Endodermal cell (in vitro differentiated cells): ENCODE measurements around the gene NASP. TPM values are rescaled to one million over a fixed set of nuclear protein-coding genes. Genes with fewer than 3 reads are reported as not detected.

Experiments
- DNase-seq: peaks from one replicate; pipeline ENCODE4 v3.0.0-alpha.2; 2017
- H3K27ac ChIP-seq: 2 replicates; pipeline ENCODE4 v1.5.1; 2013; ENCODE audit warnings: mild to moderate bottlenecking, low read depth, low read length, moderate library complexity
- H3K27me3 ChIP-seq: 2 replicates; pipeline ENCODE4 v1.6.1; 2013; ENCODE audit warnings: mild to moderate bottlenecking, low read length, moderate library complexity; ENCODE audit not compliant: insufficient read depth, control insufficient read depth, poor library complexity, severe bottlenecking
- H3K36me3 ChIP-seq: 2 replicates; pipeline ENCODE4 v1.7.0; 2013; ENCODE audit warnings: mild to moderate bottlenecking, low read length, moderate library complexity; ENCODE audit not compliant: control insufficient read depth, insufficient read depth
- H3K4me1 ChIP-seq: one replicate; pipeline ENCODE4 v1.7.0; 2013; ENCODE audit warnings: low read length; ENCODE audit not compliant: control insufficient read depth, insufficient read depth
- H3K4me3 ChIP-seq: 2 replicates; pipeline ENCODE4 v1.5.1; 2013; ENCODE audit warnings: mild to moderate bottlenecking, low read length, moderate library complexity
- H3K9ac ChIP-seq: 2 replicates; pipeline ENCODE4 v1.6.1; 2013; ENCODE audit warnings: mild to moderate bottlenecking, low read length, moderate library complexity; ENCODE audit not compliant: poor library complexity, severe bottlenecking; ENCODE audit errors: extremely low read depth
- H3K9me3 ChIP-seq: 2 replicates; pipeline ENCODE4 v1.6.1; 2013; ENCODE audit warnings: mild to moderate bottlenecking, low read length, moderate library complexity; ENCODE audit not compliant: control insufficient read depth
- H3K27ac Mint-ChIP-seq: 2 replicates; pipeline ENCODE4 v1.8.0; 2020; ENCODE audit warnings: mixed read lengths
- H3K27me3 Mint-ChIP-seq: 2 replicates; pipeline ENCODE4 v1.8.0; 2021; ENCODE audit warnings: mild to moderate bottlenecking, mixed read lengths; ENCODE audit not compliant: insufficient read depth
- H3K36me3 Mint-ChIP-seq: 2 replicates; pipeline ENCODE4 v1.8.0; 2020; ENCODE audit warnings: low read depth, mixed read lengths
- H3K4me1 Mint-ChIP-seq: 2 replicates; pipeline ENCODE4 v1.8.0; 2020; ENCODE audit warnings: mixed read lengths
- H3K4me3 Mint-ChIP-seq: 2 replicates; pipeline ENCODE4 v1.8.0; 2020; ENCODE audit warnings: mild to moderate bottlenecking, moderate library complexity, mixed read lengths
- H3K9me3 Mint-ChIP-seq: 2 replicates; pipeline ENCODE4 v1.8.0; 2020; ENCODE audit warnings: mild to moderate bottlenecking, mixed read lengths
- WGBS, 2 experiments: methylation state at CpG; one replicate each; pipeline versions ENCODE4 v1.1.5 to v1.1.7; 2013; ENCODE audit warnings: missing lambda C conversion rate in 2 of 2, mixed read lengths in 1 of 2; ENCODE audit not compliant: insufficient coverage in 1 of 2, insufficient read length in 1 of 2; 5-methylcytosine and 5-hydroxymethylcytosine counted together
- total RNA-seq, 2 donors: library from RNA; stranded (reverse); fragmentation: NEBNext Ultra II Directional in 1 of 2; extraction: Animal tissue kit (Norgen Biotek cat#: 25700) in 1 of 2; gene quantifications; 2 replicates in 1 of 2; 3 replicates in 1 of 2; pipeline ENCODE4 v1.2.1, GENCODE V29; 2021
- TF ChIP-seq, protein P1 (sequence below): fragments of 200-600 bp; sonication (generic); conservative IDR thresholded peaks from 2 replicates; pipeline ENCODE4 v1.5.0; 2021; ENCODE audit warnings: antibody characterized with exemption, mild to moderate bottlenecking

NASP gene
- total RNA-seq, 2 donors from 2014 or later = 368 to 385 TPM

DNA sequence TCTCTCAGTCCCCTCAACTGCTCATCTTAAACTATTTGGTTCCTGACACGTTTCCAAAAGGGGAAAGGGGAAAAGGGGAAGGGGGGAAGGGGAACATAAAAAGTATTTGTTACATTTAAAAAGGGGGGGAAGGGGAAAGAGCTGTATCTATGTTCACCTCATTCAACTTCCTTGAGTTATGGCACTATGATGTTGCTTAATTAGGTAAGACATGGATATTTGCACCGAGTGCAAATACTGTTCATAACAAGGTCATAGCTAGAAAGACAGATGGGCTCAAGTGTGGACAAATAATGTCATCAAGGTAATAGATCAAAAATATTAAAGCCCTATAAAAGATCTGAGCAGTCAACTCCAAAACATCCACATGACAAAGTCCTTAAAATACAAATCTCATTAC, 76.5 kb downstream of the NASP start:
- Histone ChIP-seq H3K27ac (no peak overlapping the region), H3K9me3 (no peaks in the 10 kb centered on the region), H3K9ac (no peak overlapping the region), H3K4me1 (no peaks in the 10 kb centered on the region), H3K4me3 (no peak overlapping the region), H3K27me3 (no peaks in the 10 kb centered on the region), H3K36me3 (peaks cover 56% of the 10 kb centered on the region)
- H3K4me3 Mint-ChIP-seq = no peak overlapping the region
- peak overlapping the region; percentile 21 for H3K27ac Mint-ChIP-seq
- H3K27me3 Mint-ChIP-seq = no peaks in the 10 kb centered on the region
- WGBS, 2 experiments = 94% methylated on average over 2 of the region's 2 CpGs; no CpG with 5 or more reads in 1 of the 2 experiments
- TF ChIP-seq, protein P1, sequence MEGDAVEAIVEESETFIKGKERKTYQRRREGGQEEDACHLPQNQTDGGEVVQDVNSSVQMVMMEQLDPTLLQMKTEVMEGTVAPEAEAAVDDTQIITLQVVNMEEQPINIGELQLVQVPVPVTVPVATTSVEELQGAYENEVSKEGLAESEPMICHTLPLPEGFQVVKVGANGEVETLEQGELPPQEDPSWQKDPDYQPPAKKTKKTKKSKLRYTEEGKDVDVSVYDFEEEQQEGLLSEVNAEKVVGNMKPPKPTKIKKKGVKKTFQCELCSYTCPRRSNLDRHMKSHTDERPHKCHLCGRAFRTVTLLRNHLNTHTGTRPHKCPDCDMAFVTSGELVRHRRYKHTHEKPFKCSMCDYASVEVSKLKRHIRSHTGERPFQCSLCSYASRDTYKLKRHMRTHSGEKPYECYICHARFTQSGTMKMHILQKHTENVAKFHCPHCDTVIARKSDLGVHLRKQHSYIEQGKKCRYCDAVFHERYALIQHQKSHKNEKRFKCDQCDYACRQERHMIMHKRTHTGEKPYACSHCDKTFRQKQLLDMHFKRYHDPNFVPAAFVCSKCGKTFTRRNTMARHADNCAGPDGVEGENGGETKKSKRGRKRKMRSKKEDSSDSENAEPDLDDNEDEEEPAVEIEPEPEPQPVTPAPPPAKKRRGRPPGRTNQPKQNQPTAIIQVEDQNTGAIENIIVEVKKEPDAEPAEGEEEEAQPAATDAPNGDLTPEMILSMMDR = no peak
- peaks cover 65% of the 10 kb centered on the region for H3K36me3 Mint-ChIP-seq
- no peak for DNase-seq
- H3K4me1 Mint-ChIP-seq = no peaks in the 10 kb centered on the region
- H3K9me3 Mint-ChIP-seq = no peaks in the 10 kb centered on the region

DNA sequence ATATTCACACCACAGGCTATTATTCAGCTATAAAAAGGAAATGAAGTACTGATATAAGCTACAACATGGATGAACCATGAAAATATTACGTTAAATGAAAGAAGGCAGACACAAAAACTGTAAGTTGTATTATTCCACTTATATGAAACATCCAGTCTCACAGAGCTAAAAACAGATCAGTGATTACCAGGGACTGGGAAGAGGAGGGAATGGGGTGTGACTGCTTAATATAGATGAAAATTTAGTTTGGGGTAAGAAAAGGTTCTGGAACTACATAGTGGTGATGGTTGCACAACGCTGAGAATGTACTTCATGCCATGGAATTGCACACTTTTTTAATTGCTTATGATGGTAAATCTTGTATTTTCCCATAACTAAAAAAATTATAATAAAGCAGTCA, 83.0 kb downstream of the NASP start:
- Mint-ChIP-seq H3K36me3 (peaks cover 29% of the 10 kb centered on the region), H3K4me1 (peaks cover 11% of the 10 kb centered on the region), H3K9me3 (peaks cover 3% of the 10 kb centered on the region), H3K27ac (no peak overlapping the region), H3K4me3 (no peak overlapping the region), H3K27me3 (no peaks in the 10 kb centered on the region)
- Histone ChIP-seq H3K4me1 (no peaks in the 10 kb centered on the region), H3K36me3 (peaks cover 14% of the 10 kb centered on the region), H3K4me3 (no peak overlapping the region), H3K9ac (no peak overlapping the region), H3K27me3 (no peaks in the 10 kb centered on the region), H3K27ac (no peak overlapping the region), H3K9me3 (no peaks in the 10 kb centered on the region)
- no peak for DNase-seq
- WGBS, 2 experiments = 100% methylated on average over 2 of the region's 2 CpGs; no CpG with 5 or more reads in 1 of the 2 experiments
- TF ChIP-seq, protein P1 = no peak

DNA sequence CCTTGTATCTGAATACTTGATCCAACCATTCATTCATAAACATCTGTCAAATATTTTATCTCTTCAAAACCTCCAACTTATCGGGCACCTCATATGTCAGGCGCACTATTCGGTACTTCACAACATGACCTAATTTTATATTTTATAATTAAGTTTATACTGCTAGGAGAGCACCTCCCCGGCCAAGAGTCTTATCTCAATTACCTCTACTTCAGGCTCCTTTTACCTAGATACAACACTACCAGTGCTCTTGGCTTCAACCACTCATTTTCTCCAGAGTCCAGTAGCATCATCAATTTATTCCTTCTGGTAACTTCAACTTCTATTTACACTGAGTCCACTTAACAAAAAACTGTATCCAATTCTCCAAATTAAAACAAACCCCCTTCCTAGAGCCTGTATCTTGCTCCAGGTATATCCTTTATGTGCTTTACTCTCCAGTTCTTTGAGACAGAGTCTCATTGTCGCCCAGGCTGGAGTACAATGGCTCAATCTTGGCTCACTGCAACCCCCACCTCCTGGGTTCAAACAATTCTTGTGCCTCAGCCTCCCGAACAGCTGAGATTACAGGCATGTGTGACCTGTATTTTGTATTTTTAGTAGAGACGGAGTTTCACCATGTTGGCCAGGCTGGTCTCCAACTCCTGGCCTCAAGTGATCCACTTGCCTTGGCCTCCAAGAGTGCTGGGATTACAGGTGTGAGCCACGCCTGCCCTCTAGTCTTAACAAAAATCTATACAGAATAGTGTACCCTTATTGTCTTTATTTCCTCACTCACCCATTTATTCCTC, 83.7 kb downstream of the NASP start:
- TF ChIP-seq, protein P1 = no peak
- Histone ChIP-seq H3K4me1 (no peaks in the 10 kb centered on the region), H3K4me3 (no peak overlapping the region), H3K9me3 (no peaks in the 10 kb centered on the region), H3K27ac (no peak overlapping the region), H3K9ac (no peak overlapping the region), H3K27me3 (no peaks in the 10 kb centered on the region), H3K36me3 (peaks cover 14% of the 10 kb centered on the region)
- Mint-ChIP-seq H3K4me1 (peaks cover 11% of the 10 kb centered on the region), H3K9me3 (peaks cover 3% of the 10 kb centered on the region), H3K4me3 (no peak overlapping the region), H3K27me3 (no peaks in the 10 kb centered on the region), H3K36me3 (peaks cover 29% of the 10 kb centered on the region), H3K27ac (peak overlapping the region; percentile 69)
- 90 to 94% methylated on average over 1 to 8 of the region's 8 CpGs for WGBS, 2 experiments
- no peak for DNase-seq

Other genes starting within 250 kb of the NASP start
- 10 to 100 TPM in 1 of 2 donors, 1 to 10 TPM in 1; 9.6 to 16.7 TPM for gene TOE1, start 243.9 kb upstream of the NASP start, total RNA-seq
- 10 to 100 TPM; 60.5 to 60.9 TPM for gene MUTYH, start 243.6 kb upstream of the NASP start, total RNA-seq
- gene TESK2, start 92.9 kb upstream of the NASP start, total RNA-seq = 10 to 100 TPM in 1 of 2 donors, 1 to 10 TPM in 1; 9.7 to 10.3 TPM
- 1 to 10 TPM; 2.8 to 8.3 TPM for gene CCDC163, start 84.0 kb upstream of the NASP start, total RNA-seq
- gene MMACHC, start 83.7 kb upstream of the NASP start, total RNA-seq = 1 to 10 TPM; 7.1 to 7.7 TPM
- 100 to 1,000 TPM; 872 to 949 TPM for gene PRDX1, start 62.2 kb upstream of the NASP start, total RNA-seq
- 100 to 1,000 TPM; 200 to 239 TPM for gene AKR1A1, start 33.2 kb upstream of the NASP start, total RNA-seq
- 1 to 10 TPM; 2.5 to 5.1 TPM for gene CCDC17, start 40.0 kb downstream of the NASP start, total RNA-seq
- gene GPBP1L1, start 102.5 kb downstream of the NASP start, total RNA-seq = 100 to 1,000 TPM; 117 to 124 TPM
- gene TMEM69, start 104.1 kb downstream of the NASP start, total RNA-seq = 10 to 100 TPM; 25.1 to 28.1 TPM
- gene IPP, start 166.6 kb downstream of the NASP start, total RNA-seq = 10 to 100 TPM; 14.9 to 18.6 TPM
- gene MAST2, start 219.6 kb downstream of the NASP start, total RNA-seq = 10 to 100 TPM; 46.3 to 60.7 TPM